ENCODE results near the gene ACAA2.

DNA sequence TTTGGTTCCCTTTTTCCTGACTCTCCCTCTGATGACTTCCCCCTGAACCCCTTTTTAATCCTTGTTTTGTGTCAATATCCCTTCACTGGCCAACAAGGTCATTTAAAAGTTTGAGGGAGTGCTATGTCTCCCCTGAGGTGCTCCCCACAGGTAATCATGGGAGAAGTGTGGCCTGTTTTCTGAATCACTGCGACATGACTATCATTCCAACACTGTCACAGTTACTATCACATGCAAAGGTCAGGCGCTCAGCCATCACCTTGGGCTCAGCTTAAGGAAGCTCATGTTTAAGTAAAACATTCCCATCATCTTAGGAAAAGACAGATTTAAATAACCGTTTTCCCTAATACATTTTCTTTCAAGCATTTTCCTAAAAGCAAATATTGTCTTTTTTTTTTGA, 20.9 kb upstream of the ACAA2 start:
- no peak for TF ChIP-seq MAX (IDR thresholded peaks at IDR 0.05)
- TF ChIP-seq, protein P1, sequence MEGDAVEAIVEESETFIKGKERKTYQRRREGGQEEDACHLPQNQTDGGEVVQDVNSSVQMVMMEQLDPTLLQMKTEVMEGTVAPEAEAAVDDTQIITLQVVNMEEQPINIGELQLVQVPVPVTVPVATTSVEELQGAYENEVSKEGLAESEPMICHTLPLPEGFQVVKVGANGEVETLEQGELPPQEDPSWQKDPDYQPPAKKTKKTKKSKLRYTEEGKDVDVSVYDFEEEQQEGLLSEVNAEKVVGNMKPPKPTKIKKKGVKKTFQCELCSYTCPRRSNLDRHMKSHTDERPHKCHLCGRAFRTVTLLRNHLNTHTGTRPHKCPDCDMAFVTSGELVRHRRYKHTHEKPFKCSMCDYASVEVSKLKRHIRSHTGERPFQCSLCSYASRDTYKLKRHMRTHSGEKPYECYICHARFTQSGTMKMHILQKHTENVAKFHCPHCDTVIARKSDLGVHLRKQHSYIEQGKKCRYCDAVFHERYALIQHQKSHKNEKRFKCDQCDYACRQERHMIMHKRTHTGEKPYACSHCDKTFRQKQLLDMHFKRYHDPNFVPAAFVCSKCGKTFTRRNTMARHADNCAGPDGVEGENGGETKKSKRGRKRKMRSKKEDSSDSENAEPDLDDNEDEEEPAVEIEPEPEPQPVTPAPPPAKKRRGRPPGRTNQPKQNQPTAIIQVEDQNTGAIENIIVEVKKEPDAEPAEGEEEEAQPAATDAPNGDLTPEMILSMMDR (IDR thresholded peaks at IDR 0.05; ENCODE audit: low read depth, low read length, missing input control) = no peak
- no peak for TF ChIP-seq NR2F2 (IDR thresholded peaks at IDR 0.05)
- TF ChIP-seq, protein P2, sequence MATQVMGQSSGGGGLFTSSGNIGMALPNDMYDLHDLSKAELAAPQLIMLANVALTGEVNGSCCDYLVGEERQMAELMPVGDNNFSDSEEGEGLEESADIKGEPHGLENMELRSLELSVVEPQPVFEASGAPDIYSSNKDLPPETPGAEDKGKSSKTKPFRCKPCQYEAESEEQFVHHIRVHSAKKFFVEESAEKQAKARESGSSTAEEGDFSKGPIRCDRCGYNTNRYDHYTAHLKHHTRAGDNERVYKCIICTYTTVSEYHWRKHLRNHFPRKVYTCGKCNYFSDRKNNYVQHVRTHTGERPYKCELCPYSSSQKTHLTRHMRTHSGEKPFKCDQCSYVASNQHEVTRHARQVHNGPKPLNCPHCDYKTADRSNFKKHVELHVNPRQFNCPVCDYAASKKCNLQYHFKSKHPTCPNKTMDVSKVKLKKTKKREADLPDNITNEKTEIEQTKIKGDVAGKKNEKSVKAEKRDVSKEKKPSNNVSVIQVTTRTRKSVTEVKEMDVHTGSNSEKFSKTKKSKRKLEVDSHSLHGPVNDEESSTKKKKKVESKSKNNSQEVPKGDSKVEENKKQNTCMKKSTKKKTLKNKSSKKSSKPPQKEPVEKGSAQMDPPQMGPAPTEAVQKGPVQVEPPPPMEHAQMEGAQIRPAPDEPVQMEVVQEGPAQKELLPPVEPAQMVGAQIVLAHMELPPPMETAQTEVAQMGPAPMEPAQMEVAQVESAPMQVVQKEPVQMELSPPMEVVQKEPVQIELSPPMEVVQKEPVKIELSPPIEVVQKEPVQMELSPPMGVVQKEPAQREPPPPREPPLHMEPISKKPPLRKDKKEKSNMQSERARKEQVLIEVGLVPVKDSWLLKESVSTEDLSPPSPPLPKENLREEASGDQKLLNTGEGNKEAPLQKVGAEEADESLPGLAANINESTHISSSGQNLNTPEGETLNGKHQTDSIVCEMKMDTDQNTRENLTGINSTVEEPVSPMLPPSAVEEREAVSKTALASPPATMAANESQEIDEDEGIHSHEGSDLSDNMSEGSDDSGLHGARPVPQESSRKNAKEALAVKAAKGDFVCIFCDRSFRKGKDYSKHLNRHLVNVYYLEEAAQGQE (IDR thresholded peaks at IDR 0.05) = no peak
